Measurements from ENCODE around the gene ZNRD2. TPM values are rescaled to one million over a fixed set of nuclear protein-coding genes. Genes with fewer than 3 reads are reported as not detected.

Gene ZNRD2
- polyA plus RNA-seq, 1 experiment: 73.3 TPM

DNA sequence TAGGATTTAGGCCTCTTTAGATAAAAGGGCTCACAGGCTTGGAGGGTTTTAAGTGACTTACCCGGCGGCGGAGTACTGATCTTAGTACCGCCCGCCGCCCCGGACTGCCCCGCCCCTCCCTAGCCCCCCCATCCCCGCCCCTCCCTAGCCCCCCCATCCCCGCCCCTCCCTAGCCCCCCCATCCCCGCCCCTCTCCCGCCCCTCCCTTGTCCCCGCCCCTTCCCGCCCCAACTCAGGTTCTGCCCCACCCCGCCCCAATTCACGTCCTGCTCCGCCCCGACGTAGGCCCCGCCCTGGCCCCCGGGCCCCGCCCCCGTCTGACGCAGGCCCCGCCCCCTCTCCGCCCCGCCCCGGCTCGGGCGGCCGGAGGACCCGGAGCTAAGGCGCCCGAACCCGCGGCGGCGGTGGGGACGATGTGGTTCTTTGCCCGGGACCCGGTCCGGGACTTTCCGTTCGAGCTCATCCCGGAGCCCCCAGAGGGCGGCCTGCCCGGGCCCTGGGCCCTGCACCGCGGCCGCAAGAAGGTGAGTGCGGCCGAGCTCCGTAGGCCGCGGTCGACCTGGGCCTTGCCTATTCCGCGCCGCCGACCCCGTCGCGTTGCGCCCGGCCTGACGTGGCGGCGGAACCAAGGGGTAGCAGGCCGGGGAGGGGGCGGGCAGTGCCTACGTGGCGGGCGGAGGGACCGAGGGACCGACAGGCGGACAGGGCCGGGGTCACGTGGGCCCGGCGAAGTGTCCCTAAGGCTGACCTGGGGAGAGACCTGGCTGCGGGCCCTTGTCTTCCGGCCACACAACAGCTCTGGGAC is 45.3 kb upstream of the ZNRD2 start, which contains the start of gene SCYL1:
Gene SCYL1, plus strand, starts transcription at position 343 of the 805 bp plus-strand sequence. Its CDS starts 71 bp downstream, at position 414.
- ChIA-PET CTCF (interaction anchor here (0.7 to 3.0 kb wide), 7 partner anchors 14 to 108 kb away, joined by 3 to 12 read pairs (median 3); partner anchors contain the start of genes FAM89B and ZNRD2), POLR2A (interaction anchor here (0.6 to 0.7 kb wide), 4 partner anchors 11 to 792 kb away, joined by 3 read pairs; partner anchors contain the start of gene CD248)
- TF ChIP-seq, protein P1, sequence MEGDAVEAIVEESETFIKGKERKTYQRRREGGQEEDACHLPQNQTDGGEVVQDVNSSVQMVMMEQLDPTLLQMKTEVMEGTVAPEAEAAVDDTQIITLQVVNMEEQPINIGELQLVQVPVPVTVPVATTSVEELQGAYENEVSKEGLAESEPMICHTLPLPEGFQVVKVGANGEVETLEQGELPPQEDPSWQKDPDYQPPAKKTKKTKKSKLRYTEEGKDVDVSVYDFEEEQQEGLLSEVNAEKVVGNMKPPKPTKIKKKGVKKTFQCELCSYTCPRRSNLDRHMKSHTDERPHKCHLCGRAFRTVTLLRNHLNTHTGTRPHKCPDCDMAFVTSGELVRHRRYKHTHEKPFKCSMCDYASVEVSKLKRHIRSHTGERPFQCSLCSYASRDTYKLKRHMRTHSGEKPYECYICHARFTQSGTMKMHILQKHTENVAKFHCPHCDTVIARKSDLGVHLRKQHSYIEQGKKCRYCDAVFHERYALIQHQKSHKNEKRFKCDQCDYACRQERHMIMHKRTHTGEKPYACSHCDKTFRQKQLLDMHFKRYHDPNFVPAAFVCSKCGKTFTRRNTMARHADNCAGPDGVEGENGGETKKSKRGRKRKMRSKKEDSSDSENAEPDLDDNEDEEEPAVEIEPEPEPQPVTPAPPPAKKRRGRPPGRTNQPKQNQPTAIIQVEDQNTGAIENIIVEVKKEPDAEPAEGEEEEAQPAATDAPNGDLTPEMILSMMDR (IDR thresholded peaks at IDR 0.05; ENCODE audit: insufficient read depth, low read depth, low read length): no peak
- DNase-seq (ENCODE audit: low read depth): no peak
- Histone ChIP-seq H3K27me3 (ENCODE audit: control insufficient read depth, insufficient read depth, low read length) (no peaks in the 10 kb centered on the region), H3K36me3 (ENCODE audit: control insufficient read depth, insufficient read depth, low read length) (peaks cover 15% of the 10 kb centered on the region), H3K4me3 (ENCODE audit: low read depth, low read length) (peak within 1 kb of the TSS; percentile 96)

DNA sequence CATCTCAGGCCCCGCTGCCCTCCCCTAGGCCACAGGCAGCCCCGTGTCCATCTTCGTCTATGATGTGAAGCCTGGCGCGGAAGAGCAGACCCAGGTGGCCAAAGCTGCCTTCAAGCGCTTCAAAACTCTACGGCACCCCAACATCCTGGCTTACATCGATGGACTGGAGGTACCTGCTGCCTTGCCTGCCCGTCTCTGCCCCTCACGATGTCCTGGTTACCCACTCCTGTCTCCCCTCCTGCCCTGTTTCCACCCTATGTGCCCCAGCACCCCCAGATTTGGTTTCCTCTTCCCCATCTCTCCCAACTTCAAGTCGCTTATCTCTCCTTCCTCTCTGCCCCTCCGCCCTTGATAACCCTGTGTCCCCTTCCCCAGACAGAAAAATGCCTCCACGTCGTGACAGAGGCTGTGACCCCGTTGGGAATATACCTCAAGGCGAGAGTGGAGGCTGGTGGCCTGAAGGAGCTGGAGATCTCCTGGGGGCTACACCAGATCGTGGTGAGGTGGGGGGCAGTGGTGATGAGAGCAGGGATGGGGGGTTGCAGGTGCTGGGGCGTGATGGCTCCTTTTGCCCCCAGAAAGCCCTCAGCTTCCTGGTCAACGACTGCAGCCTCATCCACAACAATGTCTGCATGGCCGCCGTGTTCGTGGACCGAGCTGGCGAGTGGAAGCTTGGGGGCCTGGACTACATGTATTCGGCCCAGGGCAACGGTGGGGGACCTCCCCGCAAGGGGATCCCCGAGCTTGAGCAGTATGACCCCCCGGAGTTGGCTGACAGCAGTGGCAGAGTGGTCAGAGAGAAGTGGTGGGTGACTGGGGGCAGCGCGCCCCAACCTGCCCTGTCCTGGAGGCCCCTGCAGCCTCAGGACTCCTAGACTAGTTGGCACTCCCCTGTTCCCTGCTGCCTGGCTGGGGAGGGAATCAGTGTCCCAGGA is 44.5 kb upstream of the ZNRD2 start:
- CTCF ChIA-PET: interaction anchor here (0.7 to 3.0 kb wide), 7 partner anchors 15 to 109 kb away, joined by 3 to 12 read pairs (median 3); partner anchors contain the start of genes FAM89B and NEAT1
- TF ChIP-seq, protein P1 (IDR thresholded peaks at IDR 0.05; ENCODE audit: insufficient read depth, low read depth, low read length): no peak
- H3K36me3 ChIP-seq (ENCODE audit: control insufficient read depth, insufficient read depth, low read length): peaks cover 23% of the 10 kb centered on the region

DNA sequence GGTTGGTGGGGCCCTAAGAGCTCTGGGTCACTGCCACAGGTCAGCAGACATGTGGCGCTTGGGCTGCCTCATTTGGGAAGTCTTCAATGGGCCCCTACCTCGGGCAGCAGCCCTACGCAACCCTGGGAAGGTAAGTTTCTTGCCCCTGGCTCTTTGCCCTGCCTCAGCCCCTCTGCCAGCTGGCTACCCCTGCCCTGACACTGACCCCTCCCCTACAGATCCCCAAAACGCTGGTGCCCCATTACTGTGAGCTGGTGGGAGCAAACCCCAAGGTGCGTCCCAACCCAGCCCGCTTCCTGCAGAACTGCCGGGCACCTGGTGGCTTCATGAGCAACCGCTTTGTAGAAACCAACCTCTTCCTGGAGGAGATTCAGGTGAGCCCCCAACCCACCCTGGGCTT is 43.5 kb upstream of the ZNRD2 start:
- POLR2A ChIA-PET: no interaction called here
- Histone ChIP-seq H3K36me3 (ENCODE audit: control insufficient read depth, insufficient read depth, low read length) (peaks cover 33% of the 10 kb centered on the region), H3K27me3 (ENCODE audit: control insufficient read depth, insufficient read depth, low read length) (no peaks in the 10 kb centered on the region), H3K4me3 (ENCODE audit: low read depth, low read length) (no peak overlapping the region)
- CTCF ChIA-PET: interaction anchor here (0.9 to 3.0 kb wide), 2 partner anchors 9 to 14 kb away, joined by 3 to 12 read pairs; no protein-coding TSS in a partner anchor
- TF ChIP-seq, protein P1 (IDR thresholded peaks at IDR 0.05; ENCODE audit: insufficient read depth, low read depth, low read length): no peak
- no peak for DNase-seq (ENCODE audit: low read depth)

More for the DNA sequence above, 44.5 kb upstream of the ZNRD2 start:
- POLR2A ChIA-PET: interaction anchor here (0.6 to 0.7 kb wide), 3 partner anchors 14 to 791 kb away, joined by 3 read pairs; partner anchors contain the start of gene CD248
- Histone ChIP-seq H3K4me3 (ENCODE audit: low read depth, low read length) (peak overlapping the region; percentile 96), H3K27me3 (ENCODE audit: control insufficient read depth, insufficient read depth, low read length) (no peaks in the 10 kb centered on the region)
- DNase-seq (ENCODE audit: low read depth): no peak

DNA sequence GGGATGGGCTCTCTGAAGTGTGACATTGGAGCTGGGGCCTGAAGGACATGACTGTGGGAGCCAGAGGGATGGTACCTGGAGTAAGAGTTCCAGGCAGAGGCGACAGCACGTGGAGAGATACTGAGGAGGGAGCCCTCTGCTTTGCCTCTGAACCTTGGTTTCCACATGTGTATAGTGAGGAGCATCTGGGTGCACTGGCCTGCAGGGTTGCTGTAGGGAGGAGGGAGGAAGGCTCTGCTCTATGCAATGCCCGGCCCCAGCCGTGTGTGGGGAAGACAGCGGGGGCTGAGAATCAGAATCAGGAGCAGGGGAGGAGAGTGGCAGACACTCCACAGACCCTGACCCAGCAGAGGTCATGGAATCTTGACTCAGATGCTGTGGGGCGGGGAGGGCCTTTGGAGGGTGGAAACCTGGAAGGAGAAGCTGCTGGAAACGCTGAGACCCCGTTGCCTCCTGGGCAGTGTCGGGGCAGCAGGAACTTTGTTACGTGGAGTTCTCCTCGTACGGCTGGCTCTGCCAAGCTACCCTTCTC is 41.4 kb upstream of the ZNRD2 start:
- no peak overlapping the region for H3K4me3 ChIP-seq (ENCODE audit: low read depth, low read length)
- ChIA-PET CTCF (interaction anchor here (1.7 to 4.1 kb wide), 3 partner anchors 9 to 65 kb away, joined by 4 to 27 read pairs (median 5); no protein-coding TSS in a partner anchor), POLR2A (no interaction called here)
- H3K27me3 ChIP-seq (ENCODE audit: control insufficient read depth, insufficient read depth, low read length): no peaks in the 10 kb centered on the region
- TF ChIP-seq, protein P1 (IDR thresholded peaks at IDR 0.05; ENCODE audit: insufficient read depth, low read depth, low read length): no peak
- H3K36me3 ChIP-seq (ENCODE audit: control insufficient read depth, insufficient read depth, low read length): peaks cover 41% of the 10 kb centered on the region
- DNase-seq (ENCODE audit: low read depth): no peak

All from BJ (cell line).